ENCODE measurements around the gene EML2.

DNA sequence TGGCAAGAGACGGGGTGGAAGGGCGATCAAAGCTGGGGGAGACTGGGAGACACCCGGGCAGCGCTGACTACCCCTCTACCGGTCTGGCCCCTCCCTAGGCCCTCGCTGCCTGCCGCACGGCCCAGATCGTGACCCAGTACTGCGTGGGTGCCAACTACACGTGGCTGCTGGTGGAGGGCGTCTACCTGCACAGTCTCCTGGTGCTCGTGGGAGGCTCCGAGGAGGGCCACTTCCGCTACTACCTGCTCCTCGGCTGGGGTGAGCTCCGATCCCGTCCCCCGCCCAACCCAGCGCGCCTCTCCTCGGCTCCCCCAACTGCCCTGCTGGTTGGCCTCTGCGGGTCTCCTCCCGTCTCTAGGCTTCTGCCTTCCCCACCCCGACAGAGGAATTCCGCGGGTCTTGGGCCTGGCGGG, 37.7 kb upstream of the EML2 start:
- TF ChIP-seq ELF4 (IDR thresholded peaks at IDR 0.05): no peak
- no peak for TF ChIP-seq ARNT (IDR thresholded peaks at IDR 0.05)
- no peak for TF ChIP-seq SP1 (IDR thresholded peaks at IDR 0.05)
- TF ChIP-seq FOXA1 (IDR thresholded peaks at IDR 0.05): no peak
- TF ChIP-seq HDGF (IDR thresholded peaks at IDR 0.05; ENCODE audit: borderline replicate concordance): no peak
- TF ChIP-seq NFRKB (IDR thresholded peaks at IDR 0.05): no peak
- TF ChIP-seq TARDBP (IDR thresholded peaks at IDR 0.05): no peak
- TF ChIP-seq, protein P1, sequence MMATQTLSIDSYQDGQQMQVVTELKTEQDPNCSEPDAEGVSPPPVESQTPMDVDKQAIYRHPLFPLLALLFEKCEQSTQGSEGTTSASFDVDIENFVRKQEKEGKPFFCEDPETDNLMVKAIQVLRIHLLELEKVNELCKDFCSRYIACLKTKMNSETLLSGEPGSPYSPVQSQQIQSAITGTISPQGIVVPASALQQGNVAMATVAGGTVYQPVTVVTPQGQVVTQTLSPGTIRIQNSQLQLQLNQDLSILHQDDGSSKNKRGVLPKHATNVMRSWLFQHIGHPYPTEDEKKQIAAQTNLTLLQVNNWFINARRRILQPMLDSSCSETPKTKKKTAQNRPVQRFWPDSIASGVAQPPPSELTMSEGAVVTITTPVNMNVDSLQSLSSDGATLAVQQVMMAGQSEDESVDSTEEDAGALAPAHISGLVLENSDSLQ (IDR thresholded peaks at IDR 0.05): no peak
- TF ChIP-seq SUZ12 (IDR thresholded peaks at IDR 0.05): no peak

Data from HEK293T (cell line).